Esophagus squamous epithelium (tissue), 5 donors: ENCODE results near the gene CEP85L. TPM values are rescaled to one million over a fixed set of nuclear protein-coding genes. Genes with fewer than 3 reads are reported as not detected.
A peak's percentile ranks its signal among the peaks of the same experiment; 100 is the strongest.

Experiments used
- DNase-seq: peaks from one replicate; lab custom pipeline; 2025; lab: John Stamatoyannopoulos, UW
- H3K27ac ChIP-seq, 4 donors: fragments of 200-600 bp; sonication (generic); one replicate each; pipeline ENCODE4 v1.5.1; 2016 to 2019; ENCODE audit warnings: mild to moderate bottlenecking in 1 of 4
- H3K27me3 ChIP-seq, 4 donors: fragments of 200-600 bp; sonication (generic); 1 replicate in 3 of 4; 2 replicates in 1 of 4; pipeline versions ENCODE4 v1.5.1 to v1.6.0; 2017 to 2021; ENCODE audit warnings: antibody characterized with exemption in 1 of 4
- H3K36me3 ChIP-seq, 3 donors: fragments of 200-600 bp; sonication (generic); one replicate each; pipeline ENCODE4 v1.5.1; 2016 to 2019
- H3K4me1 ChIP-seq, 3 donors: fragments of 200-600 bp; sonication (generic); one replicate each; pipeline ENCODE4 v1.5.1; 2017 to 2019
- H3K4me3 ChIP-seq, 4 donors: fragments of 200-600 bp; sonication (generic); 1 replicate in 3 of 4; 2 replicates in 1 of 4; pipeline ENCODE4 v1.5.1; 2016 to 2019; ENCODE audit warnings: mild to moderate bottlenecking in 2 of 4, moderate library complexity in 1 of 4
- H3K9me3 ChIP-seq, 3 donors: fragments of 200-600 bp; sonication (generic); one replicate each; pipeline ENCODE4 v1.5.1; 2016 to 2019
- POLR2A ChIP-seq, 4 donors: fragments of 450-650 bp; IDR thresholded peaks; one replicate each; pipeline ENCODE4 v1.6.1; 2017; ENCODE audit warnings: antibody characterized with exemption in 4 of 4, mild to moderate bottlenecking in 4 of 4, moderate library complexity in 3 of 4
- whole genome bisulfite sequencing, 2 donors: methylation state at CpG; one replicate each; pipeline ENCODE4 v1.1.5; 2018; 5-methylcytosine and 5-hydroxymethylcytosine counted together
- intact Hi-C: fragments of 100-400 bp; cut with DNase I; formaldehyde crosslinking; loops from one replicate; pipeline ENCODE4 v1.15.0; 2022
- total RNA-seq, 4 donors: library from RNA; depleted of rRNA; stranded (reverse); fragments of >200 nt; gene quantifications; one replicate each; pipeline ENCODE4 v1.1.0, GENCODE V29; 2016
- TF ChIP-seq, protein P1 (sequence below), 6 experiments: fragments of 450-650 bp in 4 of 6; fragments of 200-600 bp in 2 of 6; sonication (generic) in 2 of 6; IDR thresholded peaks; one replicate each; pipeline ENCODE4 v1.5.1; 2016 to 2019; ENCODE audit warnings: antibody characterized with exemption in 6 of 6, mild to moderate bottlenecking in 4 of 6, moderate library complexity in 4 of 6
- donor health status: DM: yes; HTN: yes; CAD: no.

The CEP85L gene
- total RNA-seq, 4 donors from 2014 or later, result 1.3 to 9.2 (median 5.3) TPM

DNA sequence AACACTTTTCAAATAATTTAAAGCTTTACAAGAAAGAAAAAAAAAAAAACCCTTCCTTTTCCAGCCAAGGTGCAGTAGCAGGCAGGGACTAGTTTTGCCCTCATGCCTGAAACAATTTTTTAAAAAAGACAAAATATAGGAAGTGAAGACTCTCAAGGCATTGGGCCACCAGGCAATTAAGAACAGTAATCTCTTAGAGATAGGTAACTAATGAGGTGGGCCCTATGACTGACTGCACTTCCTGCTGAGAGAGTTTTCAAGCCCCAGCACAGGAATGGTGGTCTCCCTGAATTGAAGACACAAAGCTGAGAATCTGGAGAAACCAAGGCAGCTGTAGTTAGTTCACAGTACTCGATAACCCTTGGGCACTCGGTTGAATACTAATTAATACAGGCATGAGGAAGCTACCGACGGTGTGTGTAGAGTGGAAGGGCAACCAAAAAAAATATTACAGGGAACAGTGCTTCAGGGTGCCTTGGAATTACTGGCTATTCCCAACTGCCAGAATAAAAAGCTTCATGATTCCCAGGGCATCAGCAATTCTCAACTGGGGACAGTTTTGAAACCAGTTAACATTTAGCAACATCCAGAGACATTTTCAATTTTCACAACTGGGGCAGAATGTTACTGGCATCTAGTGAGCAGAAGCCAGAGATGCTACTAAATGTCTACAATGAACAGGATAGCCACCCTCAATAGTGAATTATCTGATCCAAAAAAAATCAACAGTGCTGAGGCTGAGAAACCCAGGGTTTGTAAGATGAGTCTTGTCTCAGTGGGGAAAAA, 139.3 kb downstream of the CEP85L start:
- TF ChIP-seq POLR2A (IDR thresholded peaks at IDR 0.05), result no peak
- TF ChIP-seq, protein P1, sequence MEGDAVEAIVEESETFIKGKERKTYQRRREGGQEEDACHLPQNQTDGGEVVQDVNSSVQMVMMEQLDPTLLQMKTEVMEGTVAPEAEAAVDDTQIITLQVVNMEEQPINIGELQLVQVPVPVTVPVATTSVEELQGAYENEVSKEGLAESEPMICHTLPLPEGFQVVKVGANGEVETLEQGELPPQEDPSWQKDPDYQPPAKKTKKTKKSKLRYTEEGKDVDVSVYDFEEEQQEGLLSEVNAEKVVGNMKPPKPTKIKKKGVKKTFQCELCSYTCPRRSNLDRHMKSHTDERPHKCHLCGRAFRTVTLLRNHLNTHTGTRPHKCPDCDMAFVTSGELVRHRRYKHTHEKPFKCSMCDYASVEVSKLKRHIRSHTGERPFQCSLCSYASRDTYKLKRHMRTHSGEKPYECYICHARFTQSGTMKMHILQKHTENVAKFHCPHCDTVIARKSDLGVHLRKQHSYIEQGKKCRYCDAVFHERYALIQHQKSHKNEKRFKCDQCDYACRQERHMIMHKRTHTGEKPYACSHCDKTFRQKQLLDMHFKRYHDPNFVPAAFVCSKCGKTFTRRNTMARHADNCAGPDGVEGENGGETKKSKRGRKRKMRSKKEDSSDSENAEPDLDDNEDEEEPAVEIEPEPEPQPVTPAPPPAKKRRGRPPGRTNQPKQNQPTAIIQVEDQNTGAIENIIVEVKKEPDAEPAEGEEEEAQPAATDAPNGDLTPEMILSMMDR (IDR thresholded peaks at IDR 0.05), result no peak
- H3K4me1 ChIP-seq, result no peaks in the 10 kb centered on the region
- WGBS, 2 donors, result 94 to 97% methylated on average over 4 of the region's 4 CpGs
- H3K36me3 ChIP-seq, result no peaks in the 10 kb centered on the region
- H3K4me3 ChIP-seq, result no peak overlapping the region
- H3K27ac ChIP-seq, result no peak overlapping the region
- no peaks in the 10 kb centered on the region for H3K9me3 ChIP-seq
- no peaks in the 10 kb centered on the region for H3K27me3 ChIP-seq
- no peak for DNase-seq
- intact Hi-C loops, result no loop called here

DNA sequence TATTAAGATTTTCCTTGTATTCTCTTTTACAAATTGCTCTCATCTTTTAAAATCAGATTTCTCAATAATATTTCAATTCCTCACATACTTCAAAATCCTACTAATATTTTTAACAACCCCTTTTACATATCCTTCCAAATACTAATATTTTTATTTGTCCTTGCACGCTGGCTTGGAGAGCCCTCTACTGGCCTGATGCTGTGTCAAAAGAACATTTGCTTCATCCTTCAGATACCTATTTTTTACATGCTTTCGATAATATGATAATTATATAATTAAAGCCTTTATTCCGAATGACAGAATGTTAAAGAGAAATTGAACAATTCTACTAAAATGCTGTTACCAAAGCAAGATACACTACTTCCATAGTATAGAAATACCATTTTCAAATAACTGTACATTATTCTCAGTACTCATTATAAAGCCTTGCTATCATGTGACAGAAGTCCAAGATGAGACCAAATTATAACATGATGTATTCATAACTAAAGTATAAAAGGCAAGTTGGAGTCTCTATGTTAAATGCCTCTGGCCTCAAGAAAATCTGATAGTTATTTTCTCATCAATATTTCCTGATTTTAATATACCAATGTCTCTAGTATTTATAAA, 142.3 kb downstream of the CEP85L start:
- WGBS, 2 donors, result 46 to 48% methylated on average over 3 of the region's 3 CpGs
- no peaks in the 10 kb centered on the region for H3K9me3 ChIP-seq
- no peak overlapping the region for H3K4me3 ChIP-seq
- H3K36me3 ChIP-seq, result peaks cover 0 to 9% (median 0%) of the 10 kb centered on the region in 3 donors
- no peaks in the 10 kb centered on the region for H3K27me3 ChIP-seq
- no peaks in the 10 kb centered on the region for H3K4me1 ChIP-seq
- intact Hi-C loops, result loop anchor here (10.0 kb wide), 1 partner anchor 224 kb away; no protein-coding TSS in a partner anchor
- no peak overlapping the region for H3K27ac ChIP-seq
- no peak for DNase-seq
- TF ChIP-seq POLR2A (IDR thresholded peaks at IDR 0.05), result no peak
- TF ChIP-seq, protein P1 (IDR thresholded peaks at IDR 0.05), result peak in 4 of 6 experiments; percentile 23 to 46 (median 36)

GRCh38 chr6:118507636-118508035, 143.8 kb downstream of the CEP85L start:
- no peak for TF ChIP-seq POLR2A (IDR thresholded peaks at IDR 0.05)
- TF ChIP-seq, protein P1 (IDR thresholded peaks at IDR 0.05), result no peak
- no peaks in the 10 kb centered on the region for H3K4me1 ChIP-seq
- no peaks in the 10 kb centered on the region for H3K9me3 ChIP-seq
- WGBS, 2 donors, result 94 to 100% methylated on average over 1 of the region's 1 CpG
- H3K36me3 ChIP-seq, result peaks cover 0 to 11% (median 0%) of the 10 kb centered on the region in 3 donors
- H3K27me3 ChIP-seq, result no peaks in the 10 kb centered on the region
- no peak overlapping the region for H3K27ac ChIP-seq
- DNase-seq, result no peak
- intact Hi-C loops, result loop anchor here (10.0 kb wide), 1 partner anchor 223 kb away; no protein-coding TSS in a partner anchor
- no peak overlapping the region for H3K4me3 ChIP-seq

DNA sequence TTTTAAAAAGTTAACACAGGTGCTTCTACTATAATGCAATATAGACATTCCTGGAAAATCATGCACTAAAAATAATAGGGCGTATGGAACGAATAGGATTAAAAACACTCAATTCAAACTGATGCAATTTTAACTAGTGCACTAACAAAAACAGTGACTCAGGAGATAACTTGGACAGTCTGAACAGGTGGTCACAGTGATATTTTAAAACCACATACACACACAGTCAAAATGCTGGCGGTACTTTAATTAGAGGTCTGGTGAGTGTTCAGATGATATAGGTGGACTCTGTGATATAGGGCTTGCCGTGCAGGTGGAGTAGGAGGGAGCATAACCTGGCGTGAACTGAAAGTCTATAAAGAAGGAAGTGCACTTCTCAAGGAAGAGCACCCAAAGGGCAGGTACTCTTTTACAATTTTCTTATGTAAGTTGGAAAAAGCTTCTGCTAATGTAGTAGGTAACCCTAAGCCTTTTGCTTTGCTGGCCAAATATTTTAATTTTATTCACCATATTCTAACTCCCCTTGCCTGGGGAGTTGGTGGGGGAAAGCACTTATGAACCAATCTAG, 145.2 kb downstream of the CEP85L start:
- peaks cover 0 to 11% (median 0%) of the 10 kb centered on the region in 3 donors for H3K36me3 ChIP-seq
- intact Hi-C loops, result loop anchor here (10.0 kb wide), 1 partner anchor 221 kb away; no protein-coding TSS in a partner anchor
- DNase-seq, result no peak
- H3K9me3 ChIP-seq, result no peaks in the 10 kb centered on the region
- no peak overlapping the region for H3K27ac ChIP-seq
- WGBS, 2 donors, result 84 to 85% methylated on average over 5 of the region's 5 CpGs
- no peak for TF ChIP-seq POLR2A (IDR thresholded peaks at IDR 0.05)
- TF ChIP-seq, protein P1 (IDR thresholded peaks at IDR 0.05), result no peak
- no peak overlapping the region for H3K4me3 ChIP-seq
- no peaks in the 10 kb centered on the region for H3K27me3 ChIP-seq
- H3K4me1 ChIP-seq, result no peaks in the 10 kb centered on the region
